ELF-1 (cell line): ENCODE results near the gene MUL1.
"Not testable (repeated sequence)": the region's sequence is repeated elsewhere in the genome, so short reads cannot be mapped to it uniquely, and the experiment has no call there.

Source experiments
- DNase-seq: peaks from one replicate; pipeline ENCODE4 v3.0.0-alpha.2; 2016; ENCODE audit warnings: low read depth, low spot score

MUL1 gene

GRCh38 chr1:20511518-20512428 lies 3.8 kb upstream of the MUL1 start:
- no peak for DNase-seq

- DNase-seq: no peak
Measured at GRCh38 chr1:20508411-20508771, 440 bp upstream of the MUL1 start.

- DNase-seq: no peak
Measured at GRCh38 chr1:20507248-20507563, 745 bp downstream of the MUL1 start.

DNA sequence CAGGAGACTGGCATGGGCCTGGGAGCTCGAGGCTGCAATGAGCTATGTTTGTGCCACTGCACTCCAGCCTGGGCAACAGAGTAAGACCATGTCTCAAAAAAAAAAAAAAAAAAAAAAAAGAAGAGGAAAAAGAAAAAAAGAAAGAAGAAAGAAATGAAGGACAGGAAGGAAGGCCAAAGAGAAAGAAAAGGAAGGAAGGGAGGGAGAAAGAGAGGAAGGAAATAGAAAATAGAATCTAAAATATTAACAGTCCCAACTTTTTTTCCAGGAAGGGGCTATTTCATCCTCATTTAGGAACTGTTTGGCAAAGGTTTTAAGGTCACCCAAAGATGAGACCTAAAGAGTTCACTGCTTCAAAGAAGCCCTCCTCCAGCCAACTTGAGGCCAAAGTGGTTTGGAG lies 2.5 kb downstream of the MUL1 start:
- no peak for DNase-seq

- DNase-seq: no peak
Measured at GRCh38 chr1:20500716-20501115, 7.2 kb downstream of the MUL1 start.

DNA sequence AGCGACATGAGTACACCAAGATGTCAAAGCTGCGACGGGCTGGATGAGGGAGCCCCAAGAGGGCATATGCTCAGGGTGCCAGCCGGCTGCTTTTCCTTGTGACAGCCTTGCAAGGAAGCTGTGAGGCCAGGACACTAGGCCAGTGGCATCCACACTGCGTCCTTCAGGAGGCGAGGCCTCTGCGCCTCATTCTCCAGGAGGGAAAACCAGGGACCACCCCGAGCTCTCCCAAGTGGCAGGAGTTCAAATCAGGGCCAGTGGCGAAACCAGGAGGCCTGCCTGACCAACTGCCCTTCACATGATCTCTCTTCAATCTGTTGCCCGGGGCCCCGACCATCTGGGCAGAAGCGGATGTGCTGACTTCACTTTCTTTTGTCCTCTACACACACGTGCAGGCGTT lies 8.2 kb downstream of the MUL1 start:
- DNase-seq: no peak

GRCh38 chr1:20499105-20499504 lies 8.8 kb downstream of the MUL1 start:
- no peak for DNase-seq

GRCh38 chr1:20498116-20498515 lies 9.8 kb downstream of the MUL1 start:
- DNase-seq: no peak

DNA sequence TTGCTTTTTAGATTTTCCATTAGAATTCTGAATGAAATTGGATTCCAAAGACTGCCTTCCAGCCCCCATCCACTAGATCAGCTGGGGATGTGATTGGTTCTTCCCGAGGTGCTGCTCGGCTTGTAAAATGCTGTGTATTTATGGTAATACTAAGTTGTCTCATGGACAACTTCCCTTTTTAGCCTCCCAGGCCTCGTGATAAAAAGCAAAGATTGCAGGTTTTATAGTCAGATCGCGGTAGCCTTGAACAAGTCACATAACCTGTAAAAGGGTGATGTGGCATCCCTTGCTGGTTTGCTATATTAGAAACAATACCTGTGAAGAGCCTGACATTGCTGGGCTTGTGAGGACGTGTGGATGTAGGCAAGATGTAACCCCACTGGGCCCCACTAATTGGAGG lies 10.4 kb downstream of the MUL1 start:
- DNase-seq: no peak

DNA sequence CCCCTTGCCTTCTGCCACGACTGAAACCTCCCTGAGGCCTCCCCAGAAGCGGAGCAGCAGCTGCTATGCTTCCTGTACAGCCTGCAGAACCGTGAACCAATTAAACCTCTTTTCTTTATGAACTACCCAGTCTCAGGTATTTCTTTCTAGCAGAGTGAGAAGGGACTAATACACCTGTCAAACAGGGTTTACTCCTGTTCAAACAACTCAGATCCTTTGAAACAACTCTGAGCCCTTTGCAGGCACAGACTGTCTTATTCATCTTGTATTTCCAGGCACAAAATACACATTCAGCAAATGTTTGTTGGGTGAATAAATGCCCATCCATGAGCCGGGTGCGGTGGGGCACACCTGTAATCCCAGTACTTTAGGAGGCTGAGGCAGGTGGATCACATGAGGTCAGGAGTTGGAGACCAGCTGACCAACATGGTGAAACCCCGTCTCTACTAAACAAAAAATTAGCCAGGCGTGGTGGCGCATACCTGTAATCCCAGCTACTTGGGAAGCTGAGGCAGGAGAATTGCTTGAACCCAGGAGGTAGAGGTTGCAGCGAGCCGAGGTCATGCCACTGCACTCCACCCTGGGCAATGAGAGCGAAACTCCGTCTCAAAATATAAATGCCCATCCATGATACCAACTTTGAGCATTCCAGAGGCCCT lies 11.1 kb downstream of the MUL1 start:
- not testable (repeated sequence) for DNase-seq

DNA sequence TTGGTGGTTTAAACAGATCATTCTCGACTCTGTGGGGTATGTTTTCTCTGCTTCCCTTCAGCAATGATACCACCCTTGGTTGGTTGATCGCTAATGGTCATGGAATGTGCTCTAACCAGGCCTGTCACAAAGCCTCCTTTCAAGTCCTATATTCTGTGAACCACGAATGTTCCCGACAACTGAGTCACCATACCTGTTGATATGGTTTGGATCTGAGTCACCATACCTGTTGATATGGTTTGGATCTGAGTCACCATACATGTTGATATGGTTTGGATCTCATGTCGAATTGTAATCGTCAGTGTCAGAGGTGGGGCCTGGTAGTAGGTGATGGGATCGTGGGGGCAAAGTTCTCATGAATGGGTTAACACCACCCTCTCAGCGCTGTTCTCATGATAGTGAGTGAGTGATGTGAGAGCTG lies 11.7 kb downstream of the MUL1 start:
- DNase-seq: no peak

DNA sequence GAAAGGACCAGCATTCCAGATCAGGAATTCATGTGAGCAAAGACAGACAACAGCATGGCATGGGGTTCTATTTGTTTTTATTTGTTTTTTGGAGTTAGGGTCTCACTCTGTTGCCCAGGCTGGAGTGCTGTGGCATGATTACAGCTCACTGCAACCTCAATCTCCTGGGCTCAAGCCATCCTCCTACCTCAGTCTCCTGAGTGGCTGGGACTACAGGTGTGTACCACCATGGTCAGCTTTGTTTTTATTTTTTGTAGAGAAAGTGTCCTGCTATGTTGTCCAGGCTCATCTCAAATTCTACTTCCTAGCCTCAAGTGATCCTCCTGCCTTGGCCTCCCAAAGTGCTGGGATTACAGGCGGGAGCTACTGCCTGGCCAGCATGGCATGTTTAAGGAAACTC lies 12.3 kb downstream of the MUL1 start:
- no peak for DNase-seq

GRCh38 chr1:20494609-20495311 lies 13.2 kb downstream of the MUL1 start:
- no peak for DNase-seq

DNA sequence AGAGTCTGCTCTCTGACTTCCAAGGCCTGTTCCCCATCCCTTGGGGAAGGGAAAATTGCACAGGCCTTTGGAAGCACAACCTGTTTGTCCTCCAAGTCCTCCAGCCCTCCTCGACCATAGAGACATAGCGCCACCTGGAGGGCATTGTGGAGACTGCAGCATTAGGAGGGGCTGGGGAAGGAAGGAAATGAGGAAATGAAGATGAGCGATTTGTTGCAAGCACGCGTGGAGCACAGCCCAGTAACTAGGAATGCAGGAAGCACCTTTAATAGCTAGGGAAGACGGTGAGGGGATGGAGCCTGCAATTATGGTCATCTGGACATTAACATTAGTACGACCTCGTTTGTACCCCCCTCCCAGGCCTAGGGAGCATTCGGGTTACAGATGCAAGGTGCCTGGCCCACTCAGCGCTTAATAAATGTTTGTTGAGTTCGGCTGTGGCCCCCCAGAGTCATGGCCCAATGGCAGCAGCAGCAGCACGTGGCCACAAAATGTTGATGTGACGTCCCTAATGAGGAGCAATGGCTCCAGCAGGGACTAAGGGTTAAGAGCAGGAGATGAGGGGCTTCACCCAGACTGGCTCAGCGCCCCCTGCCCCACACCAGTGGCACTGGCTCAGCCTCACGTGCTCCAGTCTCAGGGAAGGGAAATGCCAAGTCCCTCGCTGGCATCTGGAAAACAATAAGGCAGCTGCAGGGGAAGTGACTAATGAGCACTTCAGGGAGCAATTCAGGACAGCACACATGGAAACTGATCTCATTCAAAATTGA lies 13.9 kb downstream of the MUL1 start:
- DNase-seq: peak; percentile 88

DNA sequence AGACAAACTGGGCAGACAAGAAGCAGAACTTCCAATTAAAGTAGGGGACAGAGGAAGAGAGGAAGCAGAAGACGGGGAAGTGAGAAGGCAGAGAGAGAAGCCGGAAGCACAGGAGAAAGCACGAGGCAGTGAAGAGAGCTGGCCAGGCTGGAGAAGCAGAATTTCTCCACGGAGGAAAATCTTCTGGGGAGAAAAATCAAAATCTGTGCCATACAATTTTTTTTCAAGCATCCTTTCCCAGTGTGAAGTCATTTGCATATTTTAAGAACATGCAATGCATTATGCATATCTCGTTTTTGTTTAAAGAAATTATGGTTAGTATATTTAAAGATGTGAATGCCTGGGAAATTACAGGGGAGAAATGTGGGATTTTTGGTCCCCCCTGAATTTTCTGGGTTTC lies 14.6 kb downstream of the MUL1 start:
- DNase-seq: no peak

DNA sequence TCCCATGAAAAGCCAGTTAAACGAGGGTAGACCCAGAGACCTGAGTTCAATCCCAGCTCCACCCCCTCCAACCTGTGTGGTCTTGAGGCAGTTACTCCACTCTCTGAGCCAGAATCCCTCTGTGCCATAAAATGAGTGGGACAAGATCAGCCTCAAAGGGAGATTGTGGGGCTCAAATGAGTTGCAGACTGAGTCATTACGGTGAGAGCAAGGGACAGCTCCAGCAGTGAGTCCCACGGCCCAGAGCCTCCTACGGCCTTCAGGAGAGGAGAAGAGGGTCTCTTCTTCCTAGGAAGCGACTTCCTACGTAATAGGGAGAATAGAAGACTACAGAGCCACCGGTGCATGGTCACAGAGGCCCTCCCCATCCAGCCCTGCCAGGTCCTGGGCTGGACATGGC lies 15.2 kb downstream of the MUL1 start:
- no peak for DNase-seq

DNA sequence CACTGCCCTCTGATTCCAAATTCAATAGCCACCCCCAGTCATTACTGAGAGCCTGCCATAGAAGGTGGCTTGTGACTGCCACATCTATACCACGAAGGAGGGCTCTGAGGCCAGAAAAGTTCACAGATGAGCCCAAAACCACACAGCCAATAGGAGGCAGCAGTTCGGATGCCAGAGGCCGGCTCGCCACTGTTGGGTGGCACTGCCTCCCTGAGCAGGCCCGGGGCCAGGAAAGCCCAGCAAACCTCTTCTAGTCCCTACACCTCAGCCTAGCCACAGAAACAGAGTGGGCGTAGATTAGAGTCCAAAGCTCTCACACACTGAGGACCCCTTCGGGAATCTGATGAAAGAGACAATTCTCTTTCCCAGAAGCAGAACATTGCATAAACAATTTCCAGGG lies 16.1 kb downstream of the MUL1 start:
- no peak for DNase-seq

DNA sequence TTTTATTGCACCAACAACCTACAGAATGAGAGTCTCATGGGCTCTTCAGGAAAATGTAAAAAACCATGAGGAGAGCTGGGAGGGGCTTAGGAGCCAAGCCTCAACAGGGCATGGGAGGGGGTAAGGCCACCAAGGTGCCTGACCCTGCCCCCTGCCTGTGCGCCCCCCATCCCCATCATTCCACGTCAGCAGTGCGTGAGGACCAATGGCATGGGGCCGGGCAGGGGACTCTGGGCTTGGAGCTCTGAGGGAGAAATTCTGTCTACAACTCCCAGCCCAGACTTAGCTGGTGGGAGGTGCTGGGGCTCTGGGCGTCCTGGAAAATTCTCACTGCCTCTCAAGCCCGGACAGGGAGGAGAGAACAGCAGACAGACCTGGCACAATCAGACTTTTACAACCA lies 16.8 kb downstream of the MUL1 start:
- no peak for DNase-seq

- DNase-seq: no peak
Measured at GRCh38 chr1:20487236-20487590, 20.7 kb downstream of the MUL1 start.

- DNase-seq: peak; percentile 77
Measured at GRCh38 chr1:20486457-20487235, 21.3 kb downstream of the MUL1 start.
